ENCODE measurements around the gene SSH2. TPM values are rescaled to one million over a fixed set of nuclear protein-coding genes. Genes with fewer than 3 reads are reported as not detected.
A peak's percentile ranks its signal among the peaks of the same experiment; 100 is the strongest.

The SSH2 gene
- polyA plus RNA-seq, 3 donors: 31.9 to 66.6 (median 54.0) TPM

GRCh38 chr17:29590411-29591145, 339.4 kb downstream of the SSH2 start:
- Histone ChIP-seq H3K27me3 (ENCODE audit: control insufficient read depth in 2 of 2, insufficient read depth in 2 of 2, low read length in 2 of 2) (peaks cover 2 to 29% of the 10 kb centered on the region in 2 donors), H2AFZ (ENCODE audit: insufficient read depth, low read depth, low read length, poor library complexity, severe bottlenecking) (peak overlapping the region; percentile 99), H3K27ac (ENCODE audit: low read depth in 1 of 2, low read length in 2 of 2) (no peak overlapping the region), H3K4me3 (replicated peaks in 1 of 3; ENCODE audit: low read depth in 2 of 3, low read length in 3 of 3) (peak overlapping the region in 1 of 3 experiments; percentile 88), H3K9ac (ENCODE audit: insufficient read depth, low read length, poor library complexity, severe bottlenecking) (no peak overlapping the region), H4K20me1 (ENCODE audit: insufficient read depth, low read length) (peaks cover 37% of the 10 kb centered on the region), H3K4me1 (ENCODE audit: control insufficient read depth in 1 of 2, insufficient read depth in 2 of 2, low read length in 2 of 2) (peaks cover 72 to 76% of the 10 kb centered on the region in 2 donors), H3K4me2 (replicated peaks; ENCODE audit: extremely low read depth, low read length, poor library complexity, severe bottlenecking) (peak overlapping the region; percentile 96), H3K36me3 (replicated peaks in 1 of 2; ENCODE audit: control insufficient read depth in 1 of 2, insufficient read depth in 2 of 2, low read length in 2 of 2) (no peaks in the 10 kb centered on the region), H3K79me2 (ENCODE audit: insufficient read depth, low read length) (peaks cover 35% of the 10 kb centered on the region), H3K9me3 (replicated peaks in 1 of 2; ENCODE audit: control insufficient read depth in 1 of 2, insufficient read depth in 1 of 2, low read length in 2 of 2) (no peaks in the 10 kb centered on the region)
- Mint-ChIP-seq H3K9me3 (peaks cover 0 to 3% (median 0%) of the 10 kb centered on the region in 7 donors), H3K27ac (peak overlapping the region in 2 of 7 donors; percentile 46 to 75), H3K36me3 (no peaks in the 10 kb centered on the region), H3K4me1 (peaks cover 72% of the 10 kb centered on the region), H3K27me3 (ENCODE audit: low read depth in 3 of 3) (peaks cover 24 to 45% (median 31%) of the 10 kb centered on the region in 3 donors), H3K4me3 (peak overlapping the region; percentile 78 to 92)
- no peak for TF ChIP-seq CTCF (IDR thresholded peaks at IDR 0.05)
- DNase-seq: no peak
- intact Hi-C loops (cut with micrococcal nuclease): no loop called here
- WGBS (ENCODE audit: insufficient coverage): 23% methylated on average over 12 of the region's 30 CpGs

- Histone ChIP-seq H3K79me2 (ENCODE audit: insufficient read depth, low read length) (peaks cover 43% of the 10 kb centered on the region), H3K4me1 (ENCODE audit: control insufficient read depth in 1 of 2, insufficient read depth in 2 of 2, low read length in 2 of 2) (peaks cover 80 to 85% of the 10 kb centered on the region in 2 donors)
Measured at GRCh38 chr17:29589524-29590410, 340.3 kb downstream of the SSH2 start, which contains the start of gene GIT1. TSS of gene GIT1 (minus strand) at chr17:29589648. CDS start at chr17:29589378, 270 bp downstream.

More at GRCh38 chr17:29589524-29590410, 340.3 kb downstream of the SSH2 start, which contains the start of gene GIT1:
- intact Hi-C loops (cut with micrococcal nuclease): loop anchor here (1.0 to 10.0 kb wide), 3 partner anchors 25 to 335 kb away; no protein-coding TSS in a partner anchor
- under 1% methylated on average over 50 of the region's 70 CpGs for WGBS (ENCODE audit: insufficient coverage)
- H3K9me3 Mint-ChIP-seq: peaks cover 0 to 3% (median 0%) of the 10 kb centered on the region in 7 donors
- peaks cover 80% of the 10 kb centered on the region for H3K4me1 Mint-ChIP-seq
- Histone ChIP-seq H3K36me3 (replicated peaks in 1 of 2; ENCODE audit: control insufficient read depth in 1 of 2, insufficient read depth in 2 of 2, low read length in 2 of 2) (no peaks in the 10 kb centered on the region), H4K20me1 (ENCODE audit: insufficient read depth, low read length) (peaks cover 41% of the 10 kb centered on the region), H3K27me3 (ENCODE audit: control insufficient read depth in 2 of 2, insufficient read depth in 2 of 2, low read length in 2 of 2) (peaks cover 2 to 27% of the 10 kb centered on the region in 2 donors), H3K27ac (ENCODE audit: low read depth in 1 of 2, low read length in 2 of 2) (peak within 1 kb of the TSS; percentile 20 to 38), H3K4me2 (replicated peaks; ENCODE audit: extremely low read depth, low read length, poor library complexity, severe bottlenecking) (peak within 1 kb of the TSS; percentile 96), H2AFZ (ENCODE audit: insufficient read depth, low read depth, low read length, poor library complexity, severe bottlenecking) (peak within 1 kb of the TSS; percentile 99), H3K9me3 (replicated peaks in 1 of 2; ENCODE audit: control insufficient read depth in 1 of 2, insufficient read depth in 1 of 2, low read length in 2 of 2) (no peaks in the 10 kb centered on the region), H3K4me3 (replicated peaks in 1 of 3; ENCODE audit: low read depth in 2 of 3, low read length in 3 of 3) (peak within 1 kb of the TSS; percentile 68 to 88 (median 73)), H3K9ac (ENCODE audit: insufficient read depth, low read length, poor library complexity, severe bottlenecking) (peak within 1 kb of the TSS; percentile 51)
- peak within 1 kb of the TSS in 6 of 7 donors; percentile 46 to 88 (median 56) for H3K27ac Mint-ChIP-seq
- H3K4me3 Mint-ChIP-seq: peak within 1 kb of the TSS; percentile 91 to 93
- peak; percentile 63 to 77 (median 71) for DNase-seq
- H3K27me3 Mint-ChIP-seq (ENCODE audit: low read depth in 3 of 3): peaks cover 21 to 38% (median 26%) of the 10 kb centered on the region in 3 donors
- no peak for TF ChIP-seq CTCF (IDR thresholded peaks at IDR 0.05)
- no peaks in the 10 kb centered on the region for H3K36me3 Mint-ChIP-seq
